RPMI7951 (cell line): Measurements from ENCODE around the gene DNAH14. TPM values are rescaled to one million over a fixed set of nuclear protein-coding genes. Genes with fewer than 3 reads are reported as not detected.
"Not testable (repeated sequence)": the region's sequence is repeated elsewhere in the genome, so short reads cannot be mapped to it uniquely, and the experiment has no call there.

ENCODE experiments used
- DNase-seq: peaks from one replicate; pipeline ENCODE4 v3.0.0-alpha.2; 2012; ENCODE audit warnings: low read depth
- total RNA-seq: library from RNA; depleted of rRNA; stranded (reverse); fragments of >200 nt; shearing (Covaris generic); gene quantifications from 2 replicates; pipeline ENCODE4 v1.2.3, GENCODE V29; 2014; rRNA removed

Gene DNAH14
- total RNA-seq: 19.5 and 19.7 TPM in 2 replicates

- DNase-seq: peak; percentile 80
These were observed at the start of gene DNAH14 for GRCh38 chr1:224929335-224930237. TSS of gene DNAH14 (plus strand) at chr1:224929675. CDS start at chr1:224952703, 23,028 bp downstream.

GRCh38 chr1:224880593-224881307 lies 48.7 kb upstream of the DNAH14 start:
- no peak for DNase-seq

- DNase-seq: not testable (repeated sequence)
These were observed 48.2 kb upstream of the DNAH14 start for GRCh38 chr1:224881308-224881692.

- DNase-seq: no peak
These were observed 47.7 kb upstream of the DNAH14 start for GRCh38 chr1:224881762-224882211.

GRCh38 chr1:224882264-224882663 lies 47.2 kb upstream of the DNAH14 start:
- no peak for DNase-seq

GRCh38 chr1:224883091-224883490 lies 46.4 kb upstream of the DNAH14 start:
- no peak for DNase-seq

- DNase-seq: peak; percentile 32
These were observed 45.1 kb upstream of the DNAH14 start for GRCh38 chr1:224884361-224884801.

GRCh38 chr1:224885376-224885775 lies 44.1 kb upstream of the DNAH14 start:
- DNase-seq: not testable (repeated sequence)

- peak; percentile 37 for DNase-seq
These were observed 34.6 kb upstream of the DNAH14 start for GRCh38 chr1:224894915-224895314.

- DNase-seq: no peak
These were observed 33.2 kb upstream of the DNAH14 start for GRCh38 chr1:224896130-224896781.

- DNase-seq: no peak
These were observed 31.7 kb upstream of the DNAH14 start for GRCh38 chr1:224897529-224898327.

GRCh38 chr1:224898937-224899336 lies 30.5 kb upstream of the DNAH14 start:
- no peak for DNase-seq

- no peak for DNase-seq
These were observed 29.3 kb upstream of the DNAH14 start for GRCh38 chr1:224900062-224900630.

GRCh38 chr1:224901087-224901810 lies 28.2 kb upstream of the DNAH14 start:
- no peak for DNase-seq

GRCh38 chr1:224903955-224904354 lies 25.5 kb upstream of the DNAH14 start:
- no peak for DNase-seq

- DNase-seq: no peak
These were observed 23.1 kb upstream of the DNAH14 start for GRCh38 chr1:224906340-224906739.

GRCh38 chr1:224911217-224911616 lies 18.3 kb upstream of the DNAH14 start:
- no peak for DNase-seq

- no peak for DNase-seq
These were observed 15.1 kb upstream of the DNAH14 start for GRCh38 chr1:224914292-224914900.

- DNase-seq: no peak
These were observed 10.0 kb upstream of the DNAH14 start for GRCh38 chr1:224919508-224919907.

GRCh38 chr1:224920930-224921329 lies 8.5 kb upstream of the DNAH14 start:
- no peak for DNase-seq
